ENCODE data around the gene RAD51B. TPM values are rescaled to one million over a fixed set of nuclear protein-coding genes. Genes with fewer than 3 reads are reported as not detected.

The RAD51B gene
- total RNA-seq, 4 donors from 2014 or later = 19.6 to 39.7 (median 25.4) TPM

- Histone ChIP-seq H3K27ac (no peak overlapping the region), H3K4me1 (peaks cover 5% of the 10 kb centered on the region), H3K36me3 (no peaks in the 10 kb centered on the region), H3K9me3 (no peaks in the 10 kb centered on the region), H3K27me3 (no peaks in the 10 kb centered on the region), H3K4me3 (no peak overlapping the region)
- DNase-seq (ENCODE audit: low spot score in 2 of 2) = no peak
- 81% methylated on average over 2 of the region's 2 CpGs for WGBS
- TF ChIP-seq POLR2A (IDR thresholded peaks at IDR 0.05) (no peak), POLR2AphosphoS5 (IDR thresholded peaks at IDR 0.05) (no peak), EP300 (IDR thresholded peaks at IDR 0.05) (no peak), CTCF (IDR thresholded peaks at IDR 0.05) (no peak)
Measured at GRCh38 chr14:68033336-68033932, 213.9 kb downstream of the RAD51B start.

DNA sequence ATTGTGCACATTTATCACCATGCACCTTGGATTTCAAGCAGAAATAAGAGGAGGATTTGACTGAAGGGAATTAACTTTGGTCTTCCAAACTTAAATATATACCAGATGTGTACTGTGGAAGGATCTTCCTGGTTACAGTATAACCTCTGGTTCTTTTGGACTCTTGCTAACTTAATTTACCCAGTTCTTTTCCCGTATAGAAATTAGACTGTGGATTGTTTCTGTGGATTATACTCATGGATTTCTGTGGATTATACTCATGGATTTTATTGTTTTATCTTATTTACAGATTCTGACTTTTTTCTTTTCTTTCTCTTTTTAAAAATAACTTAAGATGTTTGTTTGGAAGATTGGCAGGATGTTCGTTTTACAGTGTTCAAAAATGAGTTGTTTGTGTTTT lies 215.3 kb downstream of the RAD51B start:
- Histone ChIP-seq H3K36me3 (no peaks in the 10 kb centered on the region), H3K4me1 (peaks cover 5% of the 10 kb centered on the region), H3K27me3 (no peaks in the 10 kb centered on the region), H3K27ac (no peak overlapping the region), H3K9me3 (no peaks in the 10 kb centered on the region), H3K4me3 (no peak overlapping the region)
- no peak for DNase-seq (ENCODE audit: low spot score in 2 of 2)
- WGBS = 69% methylated on average over 2 of the region's 2 CpGs
- TF ChIP-seq POLR2AphosphoS5 (IDR thresholded peaks at IDR 0.05) = no peak
- no peak for TF ChIP-seq POLR2A (IDR thresholded peaks at IDR 0.05)
- TF ChIP-seq CTCF (IDR thresholded peaks at IDR 0.05) = no peak

DNA sequence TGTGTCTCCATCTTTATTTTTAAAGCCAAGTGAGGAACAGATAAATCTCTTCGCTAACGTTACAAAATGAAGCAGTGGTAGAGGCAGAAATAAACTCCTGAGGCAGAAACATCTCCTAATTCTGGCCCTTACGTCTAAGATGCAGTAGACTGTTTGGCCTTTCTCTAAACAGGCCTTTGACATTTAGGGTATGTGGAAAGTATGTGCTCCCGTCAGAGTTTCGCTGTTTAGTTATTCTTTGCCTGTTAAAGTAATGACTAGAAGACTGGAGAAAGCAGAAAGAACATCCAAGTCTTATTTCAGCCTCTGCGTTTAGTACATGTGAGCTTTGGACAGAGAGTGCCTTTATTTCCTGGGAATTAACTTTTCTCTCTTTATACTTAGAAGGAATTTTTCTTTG lies 216.6 kb downstream of the RAD51B start:
- H3K27me3 ChIP-seq = no peaks in the 10 kb centered on the region
- no peak overlapping the region for H3K27ac ChIP-seq
- H3K36me3 ChIP-seq = no peaks in the 10 kb centered on the region
- H3K9me3 ChIP-seq = no peaks in the 10 kb centered on the region
- no peak for TF ChIP-seq POLR2AphosphoS5 (IDR thresholded peaks at IDR 0.05)
- peak; percentile 74 for TF ChIP-seq EP300 (IDR thresholded peaks at IDR 0.05)
- no peak for DNase-seq (ENCODE audit: low spot score in 2 of 2)
- H3K4me3 ChIP-seq = no peak overlapping the region
- peaks cover 11% of the 10 kb centered on the region for H3K4me1 ChIP-seq
- 88% methylated on average over 6 of the region's 6 CpGs for WGBS

DNA sequence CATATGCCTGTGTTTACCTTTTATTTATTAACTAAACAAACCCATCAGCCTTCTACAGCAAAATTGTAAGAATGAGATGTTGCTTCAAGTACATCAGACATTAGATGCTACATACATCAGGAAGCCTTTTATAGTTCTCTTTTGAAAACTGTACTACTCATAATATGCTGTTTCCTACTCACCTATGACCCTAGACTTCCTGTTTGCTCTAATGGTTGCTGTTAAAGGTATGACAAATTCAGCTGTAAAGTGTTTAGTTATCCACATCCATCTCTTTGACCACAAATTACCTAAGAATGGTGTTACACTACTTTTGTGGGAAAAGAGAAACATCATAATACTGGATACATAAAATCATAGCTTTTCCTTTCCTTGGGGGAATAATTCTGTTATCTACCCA lies 220.0 kb downstream of the RAD51B start:
- no peak for TF ChIP-seq EP300 (IDR thresholded peaks at IDR 0.05)
- TF ChIP-seq POLR2AphosphoS5 (IDR thresholded peaks at IDR 0.05) = no peak
- TF ChIP-seq POLR2A (IDR thresholded peaks at IDR 0.05) = no peak
- no peak for TF ChIP-seq CTCF (IDR thresholded peaks at IDR 0.05)
- H3K27ac ChIP-seq = no peak overlapping the region
- H3K4me1 ChIP-seq = peaks cover 45% of the 10 kb centered on the region
- no peaks in the 10 kb centered on the region for H3K9me3 ChIP-seq
- no peak overlapping the region for H3K4me3 ChIP-seq
- no peaks in the 10 kb centered on the region for H3K36me3 ChIP-seq
- no peaks in the 10 kb centered on the region for H3K27me3 ChIP-seq
- no peak for DNase-seq (ENCODE audit: low spot score in 2 of 2)

DNA sequence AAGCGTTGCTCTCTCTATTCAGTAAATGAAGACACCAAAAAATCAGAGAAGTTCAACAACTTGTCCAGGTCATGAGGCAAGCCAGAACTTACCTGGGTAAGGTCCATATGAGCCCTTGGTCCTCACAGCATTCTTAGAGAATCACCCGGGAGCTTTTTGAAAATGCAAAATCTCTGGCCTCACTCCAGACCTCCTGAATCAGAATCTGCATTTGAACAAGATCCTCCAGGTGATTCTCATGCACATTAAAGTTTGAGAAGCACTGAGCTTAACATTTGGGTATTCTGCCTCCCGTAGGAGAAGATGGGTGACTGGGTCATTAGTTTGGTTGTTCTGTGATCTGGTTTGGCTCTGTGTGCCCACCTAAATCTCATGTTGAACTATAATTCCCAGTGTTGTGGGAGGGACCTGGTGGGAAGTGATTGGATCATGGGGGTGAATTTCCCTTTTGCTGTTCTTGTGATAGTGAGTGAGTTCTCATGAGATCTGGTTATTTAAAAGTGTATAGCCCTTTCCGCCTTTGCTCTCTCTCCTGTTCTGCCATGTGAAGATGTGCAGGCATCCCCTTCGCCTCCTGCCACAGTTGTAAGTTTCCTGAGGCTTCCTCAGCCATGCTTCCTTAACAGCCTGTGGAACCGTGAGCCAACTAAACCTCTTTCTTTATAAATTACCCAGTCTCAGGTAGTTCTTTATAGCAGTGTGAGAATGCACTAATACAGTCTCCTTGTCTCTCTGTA lies 221.2 kb downstream of the RAD51B start:
- no peak for DNase-seq (ENCODE audit: low spot score in 2 of 2)
- WGBS = 85% methylated on average over 6 of the region's 6 CpGs
- Histone ChIP-seq H3K9me3 (no peaks in the 10 kb centered on the region), H3K36me3 (no peaks in the 10 kb centered on the region), H3K4me1 (peaks cover 39% of the 10 kb centered on the region), H3K27me3 (no peaks in the 10 kb centered on the region), H3K4me3 (no peak overlapping the region), H3K27ac (no peak overlapping the region)
- TF ChIP-seq POLR2AphosphoS5 (IDR thresholded peaks at IDR 0.05) = no peak
- TF ChIP-seq EP300 (IDR thresholded peaks at IDR 0.05) = no peak
- TF ChIP-seq POLR2A (IDR thresholded peaks at IDR 0.05) = no peak
- TF ChIP-seq CTCF (IDR thresholded peaks at IDR 0.05) = no peak
